HS-5 (cell line): Measurements from ENCODE around the gene RASSF10.
A peak's percentile ranks its signal among the peaks of the same experiment; 100 is the strongest.

Experiments used
- DNase-seq: peaks from one replicate; pipeline ENCODE4 v3.0.0-alpha.2; 2012; ENCODE audit warnings: low read depth

RASSF10 gene

DNA sequence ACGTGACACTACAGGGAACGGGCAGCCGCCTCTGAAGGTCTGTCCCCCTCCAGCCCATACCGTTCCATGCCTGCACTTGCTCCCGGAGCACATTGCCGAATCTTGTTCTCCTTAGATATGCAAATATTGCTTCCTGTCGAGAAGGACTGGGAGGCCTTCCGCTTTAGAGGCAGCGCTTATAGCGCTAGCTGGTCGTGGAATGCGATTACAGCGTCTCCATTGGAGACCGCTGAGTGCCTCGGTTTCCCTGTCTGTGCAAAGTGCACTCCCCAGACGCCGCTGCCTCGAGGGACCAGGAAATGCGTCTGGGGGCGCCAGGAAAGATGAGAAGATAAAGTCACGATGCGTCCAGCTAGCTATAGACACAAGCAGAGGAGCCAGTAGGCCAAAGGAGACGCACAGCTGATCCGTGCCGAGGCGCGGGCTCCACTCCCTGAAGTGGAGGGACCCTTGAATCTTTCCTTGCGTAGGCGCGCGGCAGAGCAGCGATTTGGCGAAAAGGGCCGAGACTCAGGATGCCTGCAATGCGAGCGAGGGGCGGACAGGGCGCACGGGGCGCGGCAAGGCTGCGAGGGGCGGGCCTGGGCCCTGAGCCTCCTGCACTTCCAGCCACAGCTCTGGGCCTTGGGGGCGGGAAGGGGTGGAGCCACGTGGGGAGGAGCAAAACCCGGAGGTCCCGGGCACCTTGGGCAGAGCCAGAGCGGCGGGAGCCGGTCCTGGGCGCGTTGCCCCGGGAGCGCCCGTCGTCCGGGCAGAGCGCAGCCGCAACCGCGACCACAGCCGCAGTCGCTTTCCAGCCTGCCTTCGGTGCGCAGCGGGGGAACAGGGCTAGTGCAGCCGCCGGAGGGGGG, at the start of gene RASSF10:
RASSF10 (plus strand) TSS at position 692 of the 851 bp plus-strand sequence. CDS start 261 bp downstream, outside the sequence.
- no peak for DNase-seq

DNA sequence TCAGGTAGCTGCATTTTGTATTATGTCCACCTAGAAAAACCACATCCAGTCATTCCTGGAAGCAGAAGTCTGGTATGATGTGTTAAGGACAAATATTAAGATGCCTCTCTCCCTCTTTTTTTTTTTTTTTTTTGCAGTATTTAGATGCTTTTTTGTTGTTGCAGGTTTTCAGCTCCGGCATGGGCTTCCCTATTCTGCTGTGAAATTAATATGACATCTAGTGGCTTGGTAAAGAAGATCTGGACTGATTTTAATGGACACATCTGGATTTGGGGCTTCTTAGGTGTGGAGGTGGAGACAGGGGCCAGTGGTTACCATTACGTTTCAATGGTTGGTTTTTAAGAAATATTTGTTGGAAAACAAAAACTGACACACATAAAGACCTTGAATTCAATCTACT, 47.5 kb upstream of the RASSF10 start:
- DNase-seq, result no peak

GRCh38 chr11:12962306-12962705, 46.8 kb upstream of the RASSF10 start:
- DNase-seq, result no peak

DNA sequence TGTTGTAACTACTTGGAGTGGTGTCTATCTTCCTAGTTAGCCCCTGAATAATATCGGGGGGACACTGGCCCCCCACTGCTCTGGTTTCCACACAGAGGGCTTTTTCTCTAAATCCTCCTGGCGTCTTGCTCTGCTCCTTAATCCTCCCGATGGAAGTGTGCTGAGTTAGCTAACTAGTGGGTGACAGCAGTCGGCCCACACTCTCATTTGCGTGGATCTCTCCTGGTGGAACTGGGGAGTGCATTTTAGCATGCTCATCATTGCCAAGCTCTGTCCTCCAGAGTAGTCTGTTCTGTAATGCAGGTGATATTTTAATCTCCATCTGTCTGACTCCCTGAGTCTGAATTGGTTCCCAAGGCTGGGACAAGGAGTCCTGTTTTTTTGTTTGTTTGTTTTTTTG, 46.1 kb upstream of the RASSF10 start:
- no peak for DNase-seq

DNA sequence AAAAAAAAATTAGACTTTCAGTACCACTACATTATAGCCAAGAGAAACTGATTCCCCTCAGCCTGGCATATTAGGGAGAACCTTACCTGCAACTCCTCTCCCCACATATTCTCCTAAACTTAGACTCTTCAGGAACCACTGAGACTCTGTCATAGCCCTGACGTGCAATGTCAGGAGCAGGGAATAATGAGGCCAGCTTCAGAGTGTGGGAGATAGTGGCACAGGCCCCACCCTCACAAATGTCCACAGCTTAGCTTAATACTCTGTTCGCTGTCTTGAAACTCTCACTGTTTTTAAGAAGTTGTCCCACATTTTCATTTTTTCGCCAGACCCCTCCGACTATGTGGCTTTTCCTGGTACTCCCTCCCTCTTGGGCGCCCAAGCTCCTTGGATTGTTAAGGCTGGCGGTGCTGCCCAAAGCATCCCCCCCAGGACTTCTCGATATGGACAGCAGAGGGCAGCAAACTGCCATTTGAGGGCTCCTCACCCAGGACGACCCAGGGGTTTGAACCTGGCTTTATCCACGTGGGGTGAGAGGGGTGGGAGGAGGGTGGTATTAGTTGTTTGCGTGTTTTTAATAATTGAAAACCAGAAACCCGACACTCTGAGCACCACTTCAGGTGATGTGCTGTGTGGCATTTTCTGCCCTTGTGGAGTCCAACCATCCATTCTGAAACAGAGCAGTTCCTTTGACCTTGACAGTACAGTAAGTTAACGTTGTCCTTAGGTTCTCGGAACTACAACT, 45.2 kb upstream of the RASSF10 start:
- DNase-seq, result peak; percentile 24

DNA sequence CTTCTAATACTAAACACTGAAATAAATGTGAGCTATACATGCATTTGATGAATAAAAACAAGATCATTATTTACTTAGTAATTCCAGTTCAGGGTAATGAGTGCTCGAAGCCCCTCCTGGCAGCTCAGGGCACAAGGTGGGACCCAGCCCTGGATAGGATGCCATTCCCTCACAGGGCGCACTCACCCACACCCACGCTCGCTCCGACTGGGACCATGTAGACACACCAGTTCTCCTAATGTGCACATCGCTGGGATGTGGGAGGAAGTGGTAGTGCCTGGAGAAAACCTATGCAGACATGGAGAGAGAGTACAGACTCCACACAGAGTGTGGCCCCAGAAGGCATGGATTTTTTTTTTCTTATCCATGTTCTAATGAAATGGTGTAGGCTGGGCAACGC, 44.5 kb upstream of the RASSF10 start:
- DNase-seq, result no peak

- no peak for DNase-seq
Observed at GRCh38 chr11:12966002-12966401, 43.1 kb upstream of the RASSF10 start.

DNA sequence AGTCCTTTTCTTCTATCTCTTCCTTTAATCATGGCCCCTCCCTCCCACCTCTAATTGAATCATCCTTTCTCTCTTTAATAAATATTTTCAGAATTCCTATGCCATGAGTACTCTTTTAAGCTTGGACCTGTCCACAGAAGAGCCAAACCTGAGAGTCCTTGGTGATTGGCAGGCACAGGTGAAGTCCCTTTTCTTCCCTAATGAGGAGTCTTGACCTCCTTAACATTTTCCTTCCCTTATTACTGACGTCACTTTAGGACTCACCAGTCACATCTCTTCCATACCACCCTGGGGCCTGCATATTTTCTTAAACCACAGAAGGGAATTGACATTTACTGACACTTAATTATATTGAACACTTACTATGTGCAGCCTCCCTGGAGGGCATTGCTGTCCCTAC, 41.0 kb upstream of the RASSF10 start:
- DNase-seq, result no peak

- no peak for DNase-seq
Observed at GRCh38 chr11:12968826-12969225, 40.3 kb upstream of the RASSF10 start.

DNA sequence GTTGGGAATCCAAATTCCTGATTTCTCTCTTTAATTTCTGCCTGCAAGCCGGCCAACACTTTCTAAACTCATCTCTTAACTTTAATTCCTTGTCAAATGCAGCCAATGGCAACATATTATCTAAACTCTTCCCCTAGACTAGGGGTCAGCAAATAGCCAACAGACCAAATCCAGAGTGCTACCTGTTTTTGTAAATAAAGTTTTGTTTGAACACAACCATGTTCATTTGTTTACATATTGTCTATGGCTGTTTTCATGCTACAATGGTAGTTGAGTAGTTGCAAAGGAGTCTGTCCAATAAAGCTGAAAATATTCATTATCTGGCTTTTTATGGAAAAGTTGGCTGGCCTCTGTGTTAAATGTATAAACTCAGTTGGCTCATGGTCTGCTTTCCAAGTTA, 37.2 kb upstream of the RASSF10 start:
- DNase-seq, result no peak

GRCh38 chr11:12973528-12974181, 35.5 kb upstream of the RASSF10 start:
- no peak for DNase-seq

DNA sequence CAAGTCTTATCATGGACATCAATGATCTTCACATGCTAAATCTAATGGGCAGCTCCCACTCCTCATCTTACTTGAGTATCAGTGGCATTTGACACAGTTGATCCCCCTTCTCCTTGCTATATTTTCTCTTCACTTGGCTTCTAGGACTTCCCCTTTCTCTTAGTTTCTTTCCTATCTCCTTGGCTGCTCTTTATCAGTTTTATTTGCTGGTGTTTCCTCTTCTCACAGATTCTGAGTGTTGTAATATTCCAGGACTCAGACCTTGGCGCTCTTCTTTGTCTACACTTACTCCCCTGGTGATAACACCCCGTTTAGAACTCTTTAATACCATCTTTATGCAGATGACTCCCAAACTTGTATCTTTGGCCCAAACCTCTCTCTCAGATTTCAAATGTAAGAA, 33.9 kb upstream of the RASSF10 start:
- DNase-seq, result no peak

GRCh38 chr11:12979928-12980689, 29.0 kb upstream of the RASSF10 start:
- no peak for DNase-seq

GRCh38 chr11:12981676-12982522, 27.2 kb upstream of the RASSF10 start:
- no peak for DNase-seq

DNA sequence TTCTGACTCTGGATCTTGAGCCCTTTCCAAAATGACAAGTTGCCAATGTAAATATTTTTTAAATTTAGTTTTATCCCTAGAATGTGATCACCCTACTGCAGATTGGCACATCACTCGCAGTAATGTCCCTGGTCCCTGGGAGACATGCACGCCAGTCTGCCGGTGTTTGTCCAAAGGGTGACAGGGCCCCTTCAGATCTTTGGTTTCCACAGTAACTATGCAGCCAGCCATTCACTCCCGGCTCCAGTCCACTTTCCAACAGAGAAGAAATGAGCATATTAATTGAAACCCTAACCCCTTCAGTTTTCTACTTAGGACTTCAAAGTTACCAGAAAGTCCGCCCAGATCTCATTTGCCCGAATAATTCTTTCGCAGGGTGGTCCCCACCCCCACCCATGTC, 25.8 kb upstream of the RASSF10 start:
- DNase-seq, result no peak

DNA sequence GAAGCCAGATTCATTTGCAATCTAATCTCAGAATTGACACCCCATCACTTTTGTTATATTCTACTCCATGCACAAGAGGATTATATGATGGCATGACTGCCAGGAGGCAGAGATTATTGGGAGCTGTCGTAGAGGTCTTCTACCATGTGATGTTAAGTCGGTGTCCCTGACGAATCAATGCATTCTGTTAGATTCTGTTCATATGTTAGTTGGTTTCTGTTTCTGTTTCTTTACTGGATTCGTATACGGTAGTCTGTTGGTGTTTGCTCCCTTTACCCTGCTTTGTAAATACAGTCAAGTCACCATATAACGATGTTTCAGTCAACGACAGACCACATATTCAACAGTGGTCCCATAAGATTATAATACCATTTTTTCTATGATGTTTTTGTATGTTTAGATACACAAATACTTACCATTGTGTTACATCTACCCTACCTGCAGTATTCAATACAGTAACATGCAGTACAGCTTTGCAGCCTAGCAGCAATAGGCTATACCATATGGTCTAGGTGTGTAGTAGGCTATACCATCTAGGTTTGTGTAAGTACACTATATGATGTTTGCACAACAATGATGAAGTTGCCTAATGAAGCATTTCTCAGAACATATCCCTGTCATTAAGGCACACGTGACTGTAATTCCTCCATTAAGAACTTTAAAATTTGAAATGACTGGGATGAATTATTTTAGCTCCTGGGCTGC, 22.8 kb upstream of the RASSF10 start:
- no peak for DNase-seq

- DNase-seq, result no peak
Observed at GRCh38 chr11:12989428-12990161, 19.5 kb upstream of the RASSF10 start.

- DNase-seq, result no peak
Observed at GRCh38 chr11:12990162-12990480, 19.0 kb upstream of the RASSF10 start.

GRCh38 chr11:12991426-12991825, 17.7 kb upstream of the RASSF10 start:
- no peak for DNase-seq

- no peak for DNase-seq
Observed at GRCh38 chr11:12993626-12994025, 15.5 kb upstream of the RASSF10 start.
